ENCODE results near the gene SENP1.

Gene SENP1

DNA sequence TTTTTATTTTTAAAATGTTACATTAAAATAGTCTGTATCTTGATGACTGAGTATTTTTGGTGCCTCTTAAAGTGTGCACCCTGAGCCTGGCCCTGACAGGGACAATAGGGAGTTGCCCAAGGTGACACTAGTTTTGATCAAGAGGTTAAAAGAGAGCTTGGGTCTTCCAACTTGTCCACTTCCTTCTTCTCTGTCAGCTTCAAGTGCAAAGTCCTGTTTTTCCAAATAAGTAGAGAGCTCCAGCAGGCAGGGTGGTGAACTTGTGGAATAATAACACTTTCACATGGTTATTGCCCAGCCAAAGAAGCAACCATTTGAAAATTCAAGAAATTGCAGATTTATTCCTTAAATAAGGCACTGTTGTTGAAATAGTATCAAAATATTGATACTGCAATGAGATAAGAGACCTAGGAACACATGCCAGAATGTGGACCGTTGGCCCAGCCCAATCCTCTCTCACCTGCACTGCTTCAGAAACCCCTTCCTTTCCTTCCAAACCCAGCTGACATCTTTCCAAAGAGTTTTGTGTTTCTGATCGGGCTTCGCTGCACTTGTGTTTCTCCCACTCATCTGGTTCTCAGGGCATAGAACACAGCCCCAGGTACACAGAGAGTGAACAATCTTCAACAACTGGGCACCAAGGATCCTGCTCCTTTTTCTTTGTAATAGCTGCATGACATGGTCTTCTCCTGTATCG lies 87.8 kb downstream of the SENP1 start:
- no peak for DNase-seq (ENCODE audit: low read depth in 2 of 2)

DNA sequence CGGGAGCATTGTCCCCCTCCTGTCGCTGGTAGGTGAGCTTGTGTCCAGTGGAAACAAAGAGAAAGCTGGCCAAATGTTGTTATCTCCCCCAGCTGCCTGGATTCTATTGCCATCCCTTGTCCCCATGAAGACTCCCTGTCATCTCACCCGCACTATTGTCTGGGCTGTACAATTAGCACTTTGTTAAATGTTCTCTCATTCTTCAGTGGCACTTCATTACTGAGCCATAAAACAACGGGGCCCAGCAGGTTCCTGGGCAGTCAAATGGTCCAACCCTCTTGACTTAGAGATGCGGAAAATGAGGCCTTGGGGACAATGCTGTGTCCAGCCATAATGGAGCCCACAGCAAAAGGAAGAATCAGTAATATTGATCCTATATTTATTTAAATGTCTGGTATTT lies 88.4 kb downstream of the SENP1 start:
- no peak for DNase-seq (ENCODE audit: low read depth in 2 of 2)

DNA sequence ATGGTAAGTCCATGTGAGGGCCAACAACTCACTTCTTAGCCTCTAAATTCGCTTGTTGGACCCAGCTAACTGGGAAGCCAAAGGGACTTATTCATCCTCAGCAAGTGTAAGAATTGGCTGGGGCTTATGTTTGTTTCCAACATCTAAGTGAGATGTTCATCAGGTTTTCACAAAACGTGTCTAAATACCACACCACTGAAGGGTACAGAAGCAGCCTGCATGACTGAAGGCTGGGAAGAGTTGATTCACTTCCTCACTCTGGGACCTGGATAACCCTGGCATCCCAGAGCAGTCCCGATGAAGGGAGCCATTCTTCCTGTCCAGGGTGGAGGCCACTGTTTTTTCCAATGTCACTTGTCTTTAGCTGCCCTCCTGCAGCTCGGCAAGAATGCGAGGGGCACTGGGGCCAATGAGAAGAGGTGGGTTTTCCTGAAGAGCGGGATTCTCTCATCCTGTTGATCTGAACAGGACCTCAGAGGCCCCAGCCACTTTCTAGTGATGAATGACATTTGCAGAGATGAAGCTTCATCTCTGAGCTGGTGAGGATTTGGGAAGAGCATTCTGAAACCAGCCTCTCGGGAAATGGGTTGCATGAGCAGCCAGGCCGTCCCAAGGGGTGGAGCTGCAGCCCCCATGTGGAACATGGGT lies 89.4 kb downstream of the SENP1 start:
- DNase-seq (ENCODE audit: low read depth in 2 of 2) = no peak

DNA sequence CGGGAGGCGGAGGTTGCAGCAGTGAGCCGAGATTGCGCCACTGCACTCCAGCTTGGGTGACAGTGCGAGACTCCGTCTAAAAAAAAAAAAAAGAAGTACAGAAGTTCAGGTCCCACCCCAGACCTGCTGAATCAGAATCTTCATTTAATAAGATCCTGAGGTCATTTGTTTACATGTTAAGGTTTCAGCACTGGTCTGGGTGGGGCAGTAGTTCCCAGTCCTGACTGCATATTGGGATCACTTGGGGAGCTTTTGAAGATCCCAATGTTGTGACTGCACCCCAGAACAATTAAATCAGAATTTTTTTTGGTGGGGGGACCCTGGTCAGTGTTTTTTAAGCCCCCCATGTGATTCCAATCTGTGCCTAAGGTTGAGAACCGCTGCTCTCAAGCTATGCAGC lies 89.9 kb downstream of the SENP1 start:
- no peak for DNase-seq (ENCODE audit: low read depth in 2 of 2)

DNA sequence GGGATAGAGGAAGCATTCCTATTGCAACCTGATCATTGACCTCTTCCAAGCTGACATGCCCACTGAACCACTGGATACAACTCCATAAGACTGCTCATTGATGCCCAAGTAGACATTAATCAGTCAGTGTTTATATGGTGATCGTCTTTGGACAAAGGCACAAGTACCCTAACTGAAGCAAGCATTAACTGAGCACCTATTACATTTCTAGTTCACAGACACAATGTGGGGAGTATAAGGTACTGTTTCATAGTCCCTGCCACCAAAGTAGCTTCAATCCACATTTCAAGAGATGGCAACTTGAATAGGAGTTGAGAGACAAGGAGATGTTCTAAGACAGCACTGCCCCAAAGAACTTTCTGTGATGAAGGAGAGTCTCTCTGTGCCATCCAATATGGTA lies 90.8 kb downstream of the SENP1 start:
- no peak for DNase-seq (ENCODE audit: low read depth in 2 of 2)

DNA sequence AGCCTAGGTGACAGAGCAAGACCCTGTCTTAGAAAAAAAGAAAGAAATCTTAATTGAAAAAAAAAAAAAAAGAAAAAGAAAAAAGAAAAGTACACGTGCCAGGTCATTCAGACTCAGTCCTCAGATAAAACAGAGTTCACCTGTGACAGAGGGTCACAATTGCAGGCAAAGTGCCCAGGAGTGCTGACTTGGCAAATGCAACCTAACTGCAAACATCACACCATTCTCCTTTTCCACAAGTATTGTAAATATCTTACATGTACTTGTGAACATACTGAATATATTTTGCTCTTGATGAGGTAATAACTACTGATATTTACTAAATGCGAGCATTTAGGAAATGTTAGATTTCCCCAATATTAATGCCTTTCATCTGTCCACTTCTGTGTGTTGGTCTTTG lies 92.6 kb downstream of the SENP1 start:
- DNase-seq (ENCODE audit: low read depth in 2 of 2) = no peak

DNA sequence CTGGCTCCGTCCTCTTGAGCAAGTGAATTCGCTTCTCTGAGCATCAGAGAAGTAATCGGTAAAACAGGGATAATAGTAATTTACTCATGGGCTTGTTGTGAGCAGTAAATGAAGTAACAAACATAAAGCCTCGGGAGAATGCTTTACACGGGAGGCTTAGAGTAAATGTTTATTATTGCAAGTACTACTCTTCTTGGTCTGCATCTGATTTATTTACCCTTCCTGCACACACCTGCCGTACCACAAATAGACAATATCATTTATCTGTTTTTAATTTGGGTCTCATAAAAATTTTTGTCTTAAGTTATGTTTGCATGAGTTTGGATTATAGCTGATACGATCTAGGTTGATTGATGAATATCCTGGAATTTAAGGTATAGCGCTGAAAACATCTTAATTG lies 93.8 kb downstream of the SENP1 start:
- DNase-seq (ENCODE audit: low read depth in 2 of 2) = no peak

DNA sequence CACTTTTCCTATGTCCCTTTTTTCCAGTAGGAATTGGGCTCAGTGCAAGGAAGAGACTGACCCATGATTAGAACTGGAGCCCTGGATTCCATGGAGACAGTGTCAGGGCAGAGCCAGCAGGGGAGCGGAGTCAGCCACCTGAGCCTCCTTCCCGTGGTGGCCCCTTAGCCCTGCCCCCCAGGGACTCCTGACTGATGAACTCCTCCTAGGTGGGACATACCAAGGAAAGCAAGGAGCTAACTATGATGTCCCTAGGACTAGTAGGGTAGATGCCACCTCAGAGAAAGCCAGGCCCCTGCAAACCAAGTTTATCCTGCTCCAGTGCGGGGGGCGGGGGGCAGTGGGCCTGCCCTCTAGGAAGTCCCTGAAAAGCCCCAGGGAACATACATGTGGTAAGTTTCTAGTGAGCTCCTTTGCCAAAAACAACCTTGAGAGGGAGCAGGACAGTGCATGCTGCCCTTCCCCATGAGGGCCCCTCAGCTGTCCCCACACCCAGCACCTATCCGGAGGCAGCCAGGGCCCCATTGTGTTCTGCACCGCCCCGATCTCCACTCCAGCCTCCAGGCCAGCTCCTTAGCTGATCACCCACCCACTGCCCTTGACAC lies 95.4 kb downstream of the SENP1 start:
- no peak for DNase-seq (ENCODE audit: low read depth in 2 of 2)

DNA sequence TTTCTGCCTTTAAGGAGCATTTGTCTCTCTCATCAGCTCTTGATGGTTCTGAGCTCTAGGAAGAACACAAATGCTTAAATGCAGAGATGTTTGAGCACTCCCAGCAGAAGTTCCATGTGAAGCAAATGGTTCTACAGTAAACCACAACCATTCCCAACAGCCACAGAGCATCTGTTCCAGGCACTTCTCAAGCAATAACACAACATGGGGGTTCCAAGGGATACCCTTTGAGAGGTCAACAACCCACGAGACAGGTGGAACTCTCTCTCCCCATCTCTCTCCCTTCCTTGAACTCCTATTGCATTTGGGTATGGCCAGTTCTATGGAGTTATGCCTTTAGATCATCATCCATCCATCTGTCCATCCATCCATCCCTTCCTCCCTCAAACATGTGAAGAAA lies 96.4 kb downstream of the SENP1 start:
- DNase-seq (ENCODE audit: low read depth in 2 of 2) = no peak

DNA sequence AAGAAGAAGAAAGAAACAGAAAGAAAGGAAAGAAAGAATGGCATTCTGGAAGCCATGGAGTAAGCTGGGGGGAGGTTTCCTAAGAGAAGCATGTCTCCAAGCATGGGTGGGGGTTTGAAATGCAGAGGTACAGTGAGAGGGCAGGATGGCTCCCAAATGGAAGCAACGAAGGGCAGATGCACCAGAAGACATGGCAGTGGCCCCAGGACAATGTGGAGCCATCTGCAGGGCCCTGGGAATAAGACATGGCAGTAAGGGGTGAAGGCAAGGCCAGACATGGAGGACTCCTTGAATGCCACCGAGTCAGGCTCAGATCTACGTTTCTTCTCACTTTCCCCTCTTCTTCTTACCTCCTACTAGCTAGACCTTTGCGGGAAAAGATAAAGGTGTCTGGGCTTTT lies 96.9 kb downstream of the SENP1 start:
- no peak for DNase-seq (ENCODE audit: low read depth in 2 of 2)

DNA sequence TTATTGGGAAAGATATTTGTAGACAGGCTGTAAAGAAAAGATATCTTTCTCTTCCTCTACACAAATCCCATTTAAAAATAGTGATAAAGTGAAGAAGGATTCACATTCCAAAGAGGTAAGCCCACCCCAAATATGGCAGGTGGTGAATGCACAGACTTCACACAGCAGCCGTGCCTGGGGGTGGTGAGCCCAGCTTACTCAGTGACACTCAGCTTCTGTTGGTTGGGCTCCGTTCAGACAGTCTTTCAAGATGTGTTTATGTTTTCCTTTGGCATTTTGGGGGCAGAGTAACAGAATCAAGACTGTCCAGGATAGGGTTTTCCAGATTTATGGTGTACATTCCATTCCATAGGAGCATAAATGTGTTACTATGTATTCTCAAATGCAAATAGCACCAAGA lies 97.5 kb downstream of the SENP1 start:
- DNase-seq (ENCODE audit: low read depth in 2 of 2) = no peak

DNA sequence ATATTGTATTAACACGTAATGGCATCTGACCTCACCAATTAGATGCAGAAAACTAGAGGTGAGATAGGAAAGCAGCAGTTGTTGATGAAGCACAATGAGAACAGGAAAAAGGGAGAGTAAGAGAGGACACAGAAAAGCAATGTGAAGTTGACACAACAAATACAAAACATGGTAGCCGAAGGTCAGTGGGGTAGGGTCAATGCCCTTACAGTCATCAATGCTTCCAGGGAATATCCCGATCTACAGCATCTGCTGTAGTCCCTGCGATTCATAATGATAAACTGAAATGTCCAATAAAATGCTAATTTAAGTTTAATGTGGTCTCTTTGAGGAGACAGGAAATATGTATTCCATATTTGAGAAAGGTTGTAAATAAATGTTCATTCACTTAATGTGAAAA lies 98.7 kb downstream of the SENP1 start:
- no peak for DNase-seq (ENCODE audit: low read depth in 2 of 2)

DNA sequence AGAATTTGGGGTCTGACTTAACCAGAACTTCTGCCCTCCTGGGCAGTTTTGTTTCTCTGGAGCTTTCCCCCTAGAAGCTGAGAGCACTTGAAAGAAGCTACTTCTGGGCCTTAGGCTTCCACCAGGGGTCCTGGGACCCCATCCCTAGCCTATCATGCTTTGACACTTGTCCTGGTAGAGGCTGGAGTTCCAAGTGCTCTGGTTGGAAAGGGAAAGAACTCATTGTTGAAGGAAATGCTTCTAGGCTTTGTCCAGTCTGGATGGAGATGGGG lies 100.2 kb downstream of the SENP1 start:
- DNase-seq (ENCODE audit: low read depth in 2 of 2) = no peak

DNA sequence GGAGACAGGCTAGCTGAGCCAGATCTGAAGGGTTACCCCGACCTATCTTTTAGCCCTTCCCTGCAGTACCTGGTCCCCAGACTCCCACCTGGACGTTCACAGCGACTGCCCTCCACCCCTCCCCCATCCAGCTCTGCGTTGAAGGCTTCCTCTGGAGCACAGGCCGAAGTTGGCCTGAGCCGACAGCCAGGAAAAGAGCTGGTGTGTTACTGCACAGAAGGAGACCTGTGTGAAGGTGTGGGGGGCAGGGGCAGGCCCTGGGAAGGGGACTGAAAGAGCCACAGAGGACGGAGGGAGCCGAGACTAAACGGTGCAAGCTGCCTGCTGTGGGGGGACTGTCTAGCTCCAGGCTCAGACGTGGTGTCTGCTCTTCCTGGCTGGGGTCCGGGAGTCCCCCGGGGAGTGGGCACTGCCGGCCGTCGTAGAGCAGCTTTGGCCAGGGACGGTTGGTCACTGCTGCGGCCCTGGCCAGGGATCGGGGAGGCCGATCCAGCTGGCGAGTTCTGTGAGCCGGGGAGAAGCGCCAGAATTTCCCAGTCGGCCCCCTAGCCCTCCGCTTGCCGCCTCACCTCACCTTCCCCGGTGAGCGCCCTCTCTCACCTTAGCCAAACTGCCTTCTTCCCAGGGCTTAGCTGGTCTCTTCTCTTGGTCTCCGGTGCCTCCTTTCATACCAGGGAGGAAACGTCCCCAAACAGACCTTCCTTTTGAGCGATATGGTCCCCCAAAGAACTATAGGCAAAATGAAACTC lies 100.7 kb downstream of the SENP1 start:
- no peak for DNase-seq (ENCODE audit: low read depth in 2 of 2)

DNA sequence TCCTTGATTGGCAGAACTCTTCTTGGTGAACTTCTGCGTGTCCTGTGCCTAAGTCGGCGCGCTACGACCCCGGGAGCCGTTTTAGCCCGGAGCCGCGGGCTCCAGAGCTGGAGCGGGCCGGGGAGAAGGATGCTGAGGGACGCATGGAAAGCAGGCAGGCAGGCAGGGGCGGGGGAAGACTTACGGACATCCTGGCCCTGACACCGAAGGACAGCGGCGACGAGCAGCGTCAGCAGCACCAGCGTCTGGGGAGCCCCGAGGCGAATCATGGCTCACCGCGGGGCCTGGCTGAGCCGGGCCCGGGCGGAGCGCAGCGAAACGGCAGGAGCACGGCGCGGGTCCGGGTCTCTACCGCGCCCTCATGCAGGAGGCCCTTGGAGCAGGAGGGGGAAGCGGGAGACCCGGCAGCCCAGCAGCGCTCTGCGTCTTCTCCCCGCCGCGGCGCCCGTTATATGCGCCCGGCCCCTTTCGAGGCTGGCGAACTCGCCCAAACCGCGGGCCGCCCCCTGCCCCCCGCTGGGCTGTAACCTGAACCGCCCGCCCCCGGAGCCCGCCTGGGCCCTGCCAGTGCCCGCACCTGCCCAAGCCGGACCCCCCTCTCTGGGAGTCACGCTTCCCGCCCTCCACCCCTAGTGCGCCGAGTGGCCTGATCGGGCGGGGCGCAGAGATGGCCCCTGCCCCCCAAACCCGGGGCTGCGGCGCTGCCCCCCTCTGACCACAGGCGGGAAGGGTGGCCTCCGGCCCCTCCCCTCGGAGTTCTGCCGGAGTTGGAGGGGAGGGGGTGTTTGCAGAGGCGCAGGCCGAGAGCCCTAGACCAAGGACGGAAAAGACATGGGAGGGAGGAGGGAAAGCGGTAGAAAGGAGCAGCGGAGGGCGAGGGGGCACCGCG lies 101.6 kb downstream of the SENP1 start, which contains the start of gene COL2A1:
TSS of gene COL2A1 (minus strand) at position 424 of the 889 bp plus-strand sequence. CDS start at position 269, 155 bp downstream.
- DNase-seq (ENCODE audit: low read depth in 2 of 2) = no peak

DNA sequence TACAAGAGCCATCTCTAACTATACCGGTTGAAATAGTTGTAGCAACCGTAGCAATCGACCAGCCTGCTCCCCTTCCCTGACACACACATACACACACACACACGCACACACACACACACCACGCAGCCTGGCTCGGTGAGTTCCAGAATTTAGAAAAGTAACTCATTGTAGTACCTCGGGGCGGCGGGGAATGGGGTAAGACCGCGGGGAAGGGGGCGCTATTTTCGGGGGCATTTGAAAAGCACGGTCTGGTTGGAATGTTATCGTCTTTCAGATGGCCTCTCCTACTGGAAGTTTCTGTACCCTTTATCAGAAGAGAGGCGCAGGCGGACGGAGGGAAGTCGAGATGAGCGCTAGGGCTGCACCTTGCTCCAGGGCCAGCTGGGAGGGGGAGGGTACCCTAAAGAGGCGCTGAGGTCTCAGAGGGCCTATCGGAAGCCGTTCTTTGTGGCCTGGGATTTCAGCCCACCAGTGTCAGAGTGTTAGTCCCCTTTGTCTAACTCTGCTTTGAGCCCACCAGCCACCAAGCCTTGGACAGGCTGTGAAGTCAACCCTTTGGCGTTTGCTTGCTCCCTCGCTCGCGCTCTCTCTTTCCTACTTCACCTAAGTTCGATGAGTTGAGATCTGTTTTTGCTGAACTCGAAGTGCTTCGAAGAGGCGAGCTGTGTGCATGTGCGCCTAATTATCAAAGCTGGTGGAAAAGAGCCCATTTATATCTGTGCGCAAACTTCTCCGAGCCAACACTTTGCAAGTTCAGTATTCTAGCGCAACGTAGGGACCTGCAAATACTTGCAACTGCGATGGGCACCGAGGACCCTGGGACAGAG lies 102.4 kb downstream of the SENP1 start:
- DNase-seq (ENCODE audit: low read depth in 2 of 2) = no peak

DNA sequence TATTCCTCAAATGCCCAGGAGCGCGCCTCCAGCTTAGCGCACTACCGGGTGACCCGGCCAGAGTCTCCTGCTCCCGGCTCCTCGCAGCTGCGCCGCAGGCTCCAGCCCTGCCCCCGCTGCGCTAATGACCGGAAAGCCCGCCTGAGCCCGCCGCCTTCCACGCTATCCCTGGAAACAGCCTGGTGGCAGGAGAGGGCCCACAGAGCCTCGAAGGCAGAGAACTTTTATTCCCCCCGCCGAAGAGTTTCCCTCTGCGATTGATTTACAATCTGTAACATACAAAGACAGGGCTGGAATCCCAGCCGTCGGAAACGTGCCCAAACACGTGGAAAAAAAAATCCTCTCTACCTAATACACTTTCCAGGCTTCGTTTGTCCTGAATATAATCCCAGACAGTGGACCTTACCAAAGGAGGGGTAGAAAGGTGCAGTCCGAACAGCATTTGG lies 103.1 kb downstream of the SENP1 start:
- no peak for DNase-seq (ENCODE audit: low read depth in 2 of 2)

DNA sequence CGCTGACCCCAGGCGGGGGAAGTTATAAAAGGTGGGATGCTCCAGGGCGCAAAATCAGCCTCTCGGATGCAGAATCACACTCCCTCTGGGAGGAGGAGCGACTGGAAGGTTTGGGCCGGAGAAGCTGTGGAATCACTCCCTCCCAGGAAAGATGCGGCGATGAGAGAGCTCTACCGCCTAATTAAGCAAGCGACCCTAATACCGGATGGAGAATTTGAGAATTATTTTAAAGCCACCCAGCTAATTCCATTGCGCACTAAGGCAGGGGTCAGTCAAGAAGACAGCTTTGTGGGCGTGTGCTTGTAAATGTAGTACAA lies 103.5 kb downstream of the SENP1 start:
- no peak for DNase-seq (ENCODE audit: low read depth in 2 of 2)

DNA sequence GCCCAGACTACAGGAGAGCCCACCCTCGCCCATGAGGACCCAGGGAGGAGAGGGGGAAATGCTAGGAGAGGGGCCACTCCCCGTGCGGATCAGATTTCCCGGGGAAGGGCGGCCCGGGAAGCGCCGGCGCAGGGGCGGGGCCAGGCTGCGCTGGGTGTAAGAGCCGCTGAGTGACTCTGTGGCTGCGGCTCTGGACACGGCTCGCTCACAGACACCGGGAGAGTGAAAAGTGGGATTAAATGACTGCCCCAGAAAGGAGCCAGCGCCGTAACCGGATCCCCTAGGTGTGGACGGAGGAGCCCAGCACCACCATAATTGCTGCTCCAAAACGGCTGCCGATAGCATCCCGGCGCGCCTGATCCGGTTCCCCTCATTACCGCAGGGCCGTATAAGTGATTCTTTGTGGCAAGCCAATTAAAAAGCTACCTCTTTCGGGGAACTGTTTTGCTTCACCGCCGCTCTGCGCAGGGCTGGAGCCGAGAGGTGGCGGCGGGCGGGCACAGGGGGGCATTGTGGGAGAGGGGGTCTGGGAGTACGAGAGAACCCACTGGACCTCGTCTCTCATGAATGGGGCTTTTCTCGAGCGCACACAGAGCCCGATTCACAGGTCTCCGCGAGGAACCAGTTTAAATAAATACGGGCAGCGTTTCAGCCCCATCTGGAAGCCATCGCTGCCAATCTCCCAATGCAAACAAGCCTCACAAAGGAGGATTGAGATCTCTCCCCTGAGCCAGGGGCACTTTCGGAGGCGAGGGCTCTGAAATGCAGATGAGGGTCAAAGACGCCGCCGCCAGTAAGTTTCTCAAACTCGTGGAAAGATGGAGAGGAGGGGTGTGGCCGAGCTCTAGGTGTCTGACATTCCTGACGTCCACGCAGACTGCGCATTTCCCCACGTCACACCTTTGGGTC lies 104.1 kb downstream of the SENP1 start:
- DNase-seq (ENCODE audit: low read depth in 2 of 2) = no peak
